Measurements from ENCODE around the gene MYL12A. TPM values are rescaled to one million over a fixed set of nuclear protein-coding genes. Genes with fewer than 3 reads are reported as not detected.
A peak's percentile ranks its signal among the peaks of the same experiment; 100 is the strongest.

MYL12A gene
- total and polyA plus RNA-seq, 2 donors (not counting 3 experiments of a cell fraction or from before 2014, with no cell fraction given) = 597 to 796 TPM

DNA sequence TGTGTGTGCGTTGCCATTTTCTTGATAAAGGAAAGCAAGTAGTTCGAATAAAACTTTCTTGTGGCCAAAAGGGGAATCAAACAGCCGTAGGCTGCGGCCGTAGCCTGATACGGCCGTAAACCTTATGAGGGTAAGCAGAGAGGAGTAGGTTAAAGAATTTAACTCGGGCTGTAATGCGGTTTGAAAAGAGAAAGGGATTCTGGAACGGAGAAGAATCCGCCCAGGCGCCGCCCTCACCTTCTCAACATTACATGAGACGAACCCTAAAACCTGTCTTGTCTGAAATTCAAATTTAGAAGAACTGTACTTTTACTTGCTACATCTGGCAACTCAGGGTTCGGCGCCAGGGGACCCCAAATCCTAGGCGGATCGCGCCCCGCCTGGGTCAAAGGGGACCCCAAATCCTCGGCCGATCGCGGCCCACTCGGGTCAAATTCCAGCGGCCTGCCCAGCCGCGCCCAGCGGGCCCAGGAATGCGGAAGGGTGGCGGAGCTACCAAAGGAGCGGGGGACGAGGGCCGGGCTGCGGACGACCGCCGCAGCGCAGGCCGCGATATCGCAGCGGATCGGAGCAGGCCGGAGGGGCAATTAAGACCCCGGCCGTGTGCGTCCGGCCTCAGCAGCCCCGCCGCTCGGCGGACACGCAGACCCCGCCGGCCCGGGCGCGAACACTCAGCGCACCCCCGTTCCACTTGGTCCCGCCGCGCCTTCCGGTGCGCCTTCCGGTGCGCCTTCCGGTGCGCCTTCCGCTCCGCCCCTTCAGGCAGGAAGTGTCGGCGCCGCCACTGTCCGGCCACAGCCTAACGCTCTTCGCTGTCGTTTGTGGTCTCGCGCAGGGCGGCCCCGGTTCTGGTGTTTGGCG, 14.0 kb downstream of the MYL12A start, which contains the start of gene MYL12B:
MYL12B (plus strand) TSS at position 761 of the 861 bp plus-strand sequence. CDS start 10,766 bp downstream, outside the sequence.
- dilution Hi-C loops (cut with MboI; ENCODE audit: extremely low pct_ligation_motif_present, low sequenced_read_pairs) (loop anchor here (25.0 kb wide), 1 partner anchor 201 kb away; the partner anchor contains the start of gene TGIF1), intact Hi-C loops (cut with micrococcal nuclease) (loop anchor here (1.0 to 5.0 kb wide), 6 partner anchors 11 to 531 kb away; partner anchors contain the start of genes LPIN2, MYL12A and TGIF1)
- Histone ChIP-seq H3K9ac (replicated peaks; ENCODE audit: extremely low read depth, insufficient read depth, low read length) (peak within 1 kb of the TSS; percentile 100), H3K27me3 (ENCODE audit: control insufficient read depth in 2 of 2, insufficient read depth in 2 of 2, low read length in 2 of 2) (no peaks in the 10 kb centered on the region), H3K36me3 (ENCODE audit: control insufficient read depth in 2 of 2, extremely low read depth in 1 of 2, insufficient read depth in 2 of 2, low read length in 2 of 2) (peaks cover 16 to 17% of the 10 kb centered on the region in 2 experiments), H3K4me1 (ENCODE audit: control insufficient read depth, extremely low read depth, insufficient read depth, low read length) (peaks cover 36% of the 10 kb centered on the region), H3K9me3 (replicated peaks; ENCODE audit: control insufficient read depth, insufficient read depth, low read length) (no peaks in the 10 kb centered on the region), H2AFZ (ENCODE audit: low read depth, low read length) (peak within 1 kb of the TSS; percentile 42), H3K4me2 (ENCODE audit: insufficient read depth, low read length) (peak within 1 kb of the TSS; percentile 97), H3K4me3 (replicated peaks in 1 of 3; ENCODE audit: insufficient read depth in 1 of 3, low read depth in 1 of 3, low read length in 3 of 3) (peak within 1 kb of the TSS; percentile 93 to 100 (median 97)), H4K20me1 (replicated peaks; ENCODE audit: control insufficient read depth, extremely low read depth, insufficient read depth, low read length) (peaks cover 24% of the 10 kb centered on the region), H3K27ac (ENCODE audit: insufficient read depth, low read depth, low read length) (peak within 1 kb of the TSS; percentile 94), H3K9me1 (replicated peaks; ENCODE audit: control insufficient read depth, extremely low read depth, insufficient read depth, low read length) (peaks cover 3% of the 10 kb centered on the region), H3K79me2 (ENCODE audit: control insufficient read depth, insufficient read depth, low read length) (peaks cover 50% of the 10 kb centered on the region)
- peak; percentile 75 for TF ChIP-seq POLR2A (IDR thresholded peaks at IDR 0.05; ENCODE audit: low read depth, low read length)
- TF ChIP-seq, protein P1, sequence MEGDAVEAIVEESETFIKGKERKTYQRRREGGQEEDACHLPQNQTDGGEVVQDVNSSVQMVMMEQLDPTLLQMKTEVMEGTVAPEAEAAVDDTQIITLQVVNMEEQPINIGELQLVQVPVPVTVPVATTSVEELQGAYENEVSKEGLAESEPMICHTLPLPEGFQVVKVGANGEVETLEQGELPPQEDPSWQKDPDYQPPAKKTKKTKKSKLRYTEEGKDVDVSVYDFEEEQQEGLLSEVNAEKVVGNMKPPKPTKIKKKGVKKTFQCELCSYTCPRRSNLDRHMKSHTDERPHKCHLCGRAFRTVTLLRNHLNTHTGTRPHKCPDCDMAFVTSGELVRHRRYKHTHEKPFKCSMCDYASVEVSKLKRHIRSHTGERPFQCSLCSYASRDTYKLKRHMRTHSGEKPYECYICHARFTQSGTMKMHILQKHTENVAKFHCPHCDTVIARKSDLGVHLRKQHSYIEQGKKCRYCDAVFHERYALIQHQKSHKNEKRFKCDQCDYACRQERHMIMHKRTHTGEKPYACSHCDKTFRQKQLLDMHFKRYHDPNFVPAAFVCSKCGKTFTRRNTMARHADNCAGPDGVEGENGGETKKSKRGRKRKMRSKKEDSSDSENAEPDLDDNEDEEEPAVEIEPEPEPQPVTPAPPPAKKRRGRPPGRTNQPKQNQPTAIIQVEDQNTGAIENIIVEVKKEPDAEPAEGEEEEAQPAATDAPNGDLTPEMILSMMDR (IDR thresholded peaks at IDR 0.05; ENCODE audit: extremely low read depth in 1 of 2, insufficient read depth in 1 of 2, low read depth in 1 of 2, low read length in 2 of 2) = no peak
- TF ChIP-seq GATA2 (IDR thresholded peaks at IDR 0.05; ENCODE audit: insufficient read depth, insufficient read length, low read depth, low read length) = peak; percentile 7
- TF ChIP-seq POLR2AphosphoS5 (IDR thresholded peaks at IDR 0.05; ENCODE audit: insufficient read depth, low read depth, low read length) = peak; percentile 95
- BruUV-seq (replicated peaks) = TSS peak; percentile 80
- DNase-seq (ENCODE audit: low read depth, low spot score) = peak; percentile 80
- POLR2A ChIA-PET = interaction anchor here (0.6 to 1.4 kb wide), 4 partner anchors 9 to 332 kb away, joined by 3 to 6 read pairs (median 4); no protein-coding TSS in a partner anchor
- FAIRE-seq = peak; percentile 60
- CTCF ChIA-PET = interaction anchor here (0.8 to 2.2 kb wide), 3 partner anchors 11 to 737 kb away, joined by 3 to 10 read pairs (median 3); no protein-coding TSS in a partner anchor
